Natural killer cell treated with Interleukin-12 subunit alpha and Interleukin-12 subunit beta and Interleukin-15 and Interleukin-18, amount 100 ng/mL, for 72 hours (primary cell): ENCODE measurements around the gene SEMA6B. TPM values are rescaled to one million over a fixed set of nuclear protein-coding genes. Genes with fewer than 3 reads are reported as not detected.
"Not testable (repeated sequence)": the region's sequence is repeated elsewhere in the genome, so short reads cannot be mapped to it uniquely, and the experiment has no call there.

Experiments
- ATAC-seq, 2 donors: fragments of 150-1000 bp; cut with Tn5 transposase in 1 of 2; sonication (Bioruptor Pico), chemical (Tn5 transposase) in 1 of 2; 2 replicates each; pipeline ENCODE4 v1.10.0; 2021
- DNase-seq: peaks from one replicate; pipeline ENCODE4 v3.0.0; 2022; ENCODE audit warnings: low spot score
- H3K27ac Mint-ChIP-seq, 2 donors: 1 replicate in 1 of 2; 2 replicates in 1 of 2; pipeline ENCODE4 v1.8.0; 2022; ENCODE audit warnings: mixed read lengths in 2 of 2, mild to moderate bottlenecking in 1 of 2, moderate library complexity in 1 of 2
- H3K27me3 Mint-ChIP-seq, 2 donors: 1 replicate in 1 of 2; 2 replicates in 1 of 2; pipeline ENCODE4 v1.8.0; 2022; ENCODE audit warnings: mixed read lengths in 2 of 2
- H3K36me3 Mint-ChIP-seq: one replicate; pipeline ENCODE4 v1.8.0; 2022; ENCODE audit warnings: mixed read lengths
- H3K4me1 Mint-ChIP-seq, 2 donors: 1 replicate in 1 of 2; 2 replicates in 1 of 2; pipeline ENCODE4 v1.8.0; 2022; ENCODE audit warnings: low read depth in 2 of 2, mixed read lengths in 2 of 2, mild to moderate bottlenecking in 1 of 2
- H3K4me3 Mint-ChIP-seq: one replicate; pipeline ENCODE4 v1.8.0; 2022; ENCODE audit warnings: mixed read lengths
- H3K9me3 Mint-ChIP-seq: 2 replicates; pipeline ENCODE4 v1.8.0; 2022; ENCODE audit warnings: mixed read lengths
- total RNA-seq, 2 donors: library from RNA; stranded (reverse); gene quantifications; one replicate each; pipeline ENCODE4 v1.2.3, GENCODE V29; 2022

SEMA6B gene
- total RNA-seq, 2 donors from 2014 or later: 0.14 TPM; not detected in 1

- DNase-seq: no peak
- H3K36me3 Mint-ChIP-seq: no peaks in the 10 kb centered on the region
- no peak overlapping the region for H3K27ac Mint-ChIP-seq
- H3K27me3 Mint-ChIP-seq: peaks cover 17 to 22% of the 10 kb centered on the region in 2 donors
- no peak overlapping the region for H3K4me3 Mint-ChIP-seq
- no peaks in the 10 kb centered on the region for H3K4me1 Mint-ChIP-seq
- peak in 1 of 2 donors; percentile 38 for ATAC-seq
- no peaks in the 10 kb centered on the region for H3K9me3 Mint-ChIP-seq
Observed at GRCh38 chr19:4575267-4576015, 16.0 kb upstream of the SEMA6B start.

- Mint-ChIP-seq H3K9me3 (no peaks in the 10 kb centered on the region), H3K27ac (no peak overlapping the region), H3K4me1 (no peaks in the 10 kb centered on the region), H3K36me3 (no peaks in the 10 kb centered on the region), H3K4me3 (no peak overlapping the region), H3K27me3 (peaks cover 10 to 17% of the 10 kb centered on the region in 2 donors)
- ATAC-seq: no peak
- DNase-seq: no peak
Observed at GRCh38 chr19:4573682-4574081, 14.2 kb upstream of the SEMA6B start.

GRCh38 chr19:4571305-4571917 lies 11.9 kb upstream of the SEMA6B start:
- no peak for DNase-seq
- H3K9me3 Mint-ChIP-seq: no peaks in the 10 kb centered on the region
- no peak for ATAC-seq
- no peaks in the 10 kb centered on the region for H3K4me1 Mint-ChIP-seq
- peaks cover 6 to 8% of the 10 kb centered on the region in 2 donors for H3K27me3 Mint-ChIP-seq
- H3K27ac Mint-ChIP-seq: no peak overlapping the region
- no peaks in the 10 kb centered on the region for H3K36me3 Mint-ChIP-seq
- no peak overlapping the region for H3K4me3 Mint-ChIP-seq

GRCh38 chr19:4570916-4571304 lies 11.4 kb upstream of the SEMA6B start:
- Mint-ChIP-seq H3K27me3 (peaks cover 3% of the 10 kb centered on the region in 2 donors), H3K27ac (no peak overlapping the region), H3K9me3 (no peaks in the 10 kb centered on the region), H3K4me3 (no peak overlapping the region), H3K36me3 (no peaks in the 10 kb centered on the region), H3K4me1 (no peaks in the 10 kb centered on the region)
- ATAC-seq (no peak), DNase-seq (no peak)

GRCh38 chr19:4570402-4570801 lies 10.9 kb upstream of the SEMA6B start:
- no peaks in the 10 kb centered on the region for H3K36me3 Mint-ChIP-seq
- DNase-seq: no peak
- no peaks in the 10 kb centered on the region for H3K4me1 Mint-ChIP-seq
- H3K4me3 Mint-ChIP-seq: no peak overlapping the region
- no peak for ATAC-seq
- H3K27me3 Mint-ChIP-seq: peaks cover 0 to 2% of the 10 kb centered on the region in 2 donors
- H3K9me3 Mint-ChIP-seq: no peaks in the 10 kb centered on the region
- no peak overlapping the region for H3K27ac Mint-ChIP-seq

- Mint-ChIP-seq H3K27me3 (peaks cover 0 to 2% of the 10 kb centered on the region in 2 donors), H3K4me3 (no peak overlapping the region), H3K4me1 (no peaks in the 10 kb centered on the region), H3K27ac (no peak overlapping the region), H3K9me3 (no peaks in the 10 kb centered on the region), H3K36me3 (no peaks in the 10 kb centered on the region)
- DNase-seq (no peak), ATAC-seq (no peak)
Observed at GRCh38 chr19:4568886-4569285, 9.4 kb upstream of the SEMA6B start.

- DNase-seq: no peak
- H3K9me3 Mint-ChIP-seq: no peaks in the 10 kb centered on the region
- H3K36me3 Mint-ChIP-seq: no peaks in the 10 kb centered on the region
- no peak overlapping the region for H3K4me3 Mint-ChIP-seq
- peaks cover 0 to 2% of the 10 kb centered on the region in 2 donors for H3K27me3 Mint-ChIP-seq
- H3K27ac Mint-ChIP-seq: no peak overlapping the region
- ATAC-seq: peak; percentile 18 to 71
- H3K4me1 Mint-ChIP-seq: no peaks in the 10 kb centered on the region
Observed at GRCh38 chr19:4567584-4568071, 8.1 kb upstream of the SEMA6B start.

- H3K36me3 Mint-ChIP-seq: no peaks in the 10 kb centered on the region
- H3K9me3 Mint-ChIP-seq: no peaks in the 10 kb centered on the region
- ATAC-seq: no peak
- peaks cover 0 to 2% of the 10 kb centered on the region in 2 donors for H3K27me3 Mint-ChIP-seq
- DNase-seq: no peak
- no peak overlapping the region for H3K27ac Mint-ChIP-seq
- H3K4me3 Mint-ChIP-seq: no peak overlapping the region
- no peaks in the 10 kb centered on the region for H3K4me1 Mint-ChIP-seq
Observed at GRCh38 chr19:4566402-4567051, 7.0 kb upstream of the SEMA6B start.

- DNase-seq, H3K4me1 Mint-ChIP-seq, H3K36me3 Mint-ChIP-seq, H3K27ac Mint-ChIP-seq, H3K27me3 Mint-ChIP-seq, H3K9me3 Mint-ChIP-seq, H3K4me3 Mint-ChIP-seq: not testable (repeated sequence)
- ATAC-seq: peak in 1 of 2 donors; percentile 42
Observed at GRCh38 chr19:4563562-4563961, 4.1 kb upstream of the SEMA6B start.

GRCh38 chr19:4562085-4562484 lies 2.6 kb upstream of the SEMA6B start:
- not testable (repeated sequence) for DNase-seq, H3K9me3 Mint-ChIP-seq, H3K4me3 Mint-ChIP-seq, ATAC-seq, H3K27ac Mint-ChIP-seq, H3K4me1 Mint-ChIP-seq, H3K27me3 Mint-ChIP-seq, H3K36me3 Mint-ChIP-seq

GRCh38 chr19:4557971-4558941 lies 1.2 kb downstream of the SEMA6B start:
- Mint-ChIP-seq H3K4me3 (no peak overlapping the region), H3K36me3 (no peaks in the 10 kb centered on the region), H3K4me1 (no peaks in the 10 kb centered on the region), H3K9me3 (no peaks in the 10 kb centered on the region), H3K27ac (no peak overlapping the region), H3K27me3 (no peaks in the 10 kb centered on the region)
- no peak for DNase-seq
- ATAC-seq: no peak

- Mint-ChIP-seq H3K27ac (no peak overlapping the region), H3K4me1 (no peaks in the 10 kb centered on the region), H3K27me3 (no peaks in the 10 kb centered on the region), H3K4me3 (no peak overlapping the region), H3K36me3 (no peaks in the 10 kb centered on the region), H3K9me3 (peaks cover 3% of the 10 kb centered on the region)
- ATAC-seq (no peak), DNase-seq (no peak)
Observed at GRCh38 chr19:4557144-4557970, 2.1 kb downstream of the SEMA6B start.
